ENCODE measurements around the gene GATAD2B. TPM values are rescaled to one million over a fixed set of nuclear protein-coding genes. Genes with fewer than 3 reads are reported as not detected.

The GATAD2B gene
- total and polyA plus RNA-seq, 2 donors (not counting 3 experiments of a cell fraction or from before 2014, with no cell fraction given): 8.5 to 46.3 TPM

DNA sequence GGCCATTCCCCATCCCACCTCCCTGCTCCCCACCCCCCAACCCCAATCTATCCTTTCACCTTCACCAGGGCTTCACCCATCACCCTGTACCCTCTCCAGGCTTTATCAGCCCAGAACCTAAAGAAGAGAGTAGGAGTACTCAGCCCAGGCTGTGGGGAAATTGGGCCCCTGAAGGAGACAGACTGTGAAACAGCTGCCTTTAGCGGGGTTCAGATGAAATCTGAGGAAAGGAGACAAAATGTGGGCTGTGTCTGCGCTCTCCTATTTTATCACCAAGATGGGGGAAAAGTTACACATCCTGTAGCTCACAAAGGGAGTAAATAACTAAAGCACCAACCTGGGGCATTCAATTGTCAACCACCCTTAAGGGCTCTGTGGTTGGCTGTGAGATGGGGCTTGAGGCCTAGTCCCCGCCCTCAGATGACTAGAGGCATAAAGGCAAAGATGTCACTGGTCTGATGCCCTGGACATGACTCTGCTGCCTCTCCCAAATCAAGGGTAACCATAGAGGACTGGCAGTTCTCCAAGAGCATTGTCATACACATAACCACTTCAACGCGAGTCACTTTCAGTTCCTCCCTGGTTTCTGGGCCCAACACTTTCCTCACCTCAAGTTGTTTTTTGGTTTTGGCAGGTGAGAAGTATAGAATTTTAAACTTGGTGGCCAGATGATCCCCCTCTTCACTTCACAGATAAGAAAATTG is 117.6 kb downstream of the GATAD2B start:
- H3K9ac ChIP-seq (replicated peaks; ENCODE audit: extremely low read depth, insufficient read depth, low read length): no peak overlapping the region
- peak; percentile 72 for FAIRE-seq

DNA sequence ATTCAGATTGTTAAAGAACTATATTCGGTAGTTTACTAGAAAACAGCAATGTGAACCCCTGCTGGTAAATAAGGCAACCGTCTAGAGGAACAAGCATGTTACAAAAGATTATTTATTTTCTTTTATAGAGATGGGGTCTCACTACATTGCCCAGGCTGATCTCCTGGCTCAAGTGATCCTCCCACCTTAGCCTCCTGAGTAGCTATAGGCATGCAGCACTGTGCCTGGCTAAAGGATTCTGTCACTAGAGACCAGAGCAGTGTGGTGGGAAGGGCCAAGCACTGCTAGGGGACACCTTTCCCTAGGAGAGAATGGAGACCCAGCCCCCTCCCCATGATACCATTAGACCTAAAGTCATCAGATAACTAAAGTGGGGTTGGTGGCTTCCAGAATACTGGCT is 118.7 kb downstream of the GATAD2B start:
- H3K79me2 ChIP-seq (ENCODE audit: control insufficient read depth, insufficient read depth, low read length): no peaks in the 10 kb centered on the region
- DNase-seq (ENCODE audit: low read depth, low spot score): no peak
- no peak for FAIRE-seq
- no peaks in the 10 kb centered on the region for H4K20me1 ChIP-seq (replicated peaks; ENCODE audit: control insufficient read depth, extremely low read depth, insufficient read depth, low read length)
- H3K9me3 ChIP-seq (replicated peaks; ENCODE audit: control insufficient read depth, insufficient read depth, low read length): no peaks in the 10 kb centered on the region
- no peak overlapping the region for H3K4me2 ChIP-seq (ENCODE audit: insufficient read depth, low read length)
- no peak overlapping the region for H3K9ac ChIP-seq (replicated peaks; ENCODE audit: extremely low read depth, insufficient read depth, low read length)
- no peak overlapping the region for H3K27ac ChIP-seq (ENCODE audit: insufficient read depth, low read depth, low read length)
- CTCF ChIA-PET: interaction anchor here (1.8 kb wide), 1 partner anchor 142 kb away, joined by 9 read pairs; the partner anchor contains the start of gene DENND4B
- BruUV-seq (replicated peaks): no TSS peak
- no peak overlapping the region for H2AFZ ChIP-seq (ENCODE audit: low read depth, low read length)
- peaks cover 4% of the 10 kb centered on the region for H3K4me1 ChIP-seq (ENCODE audit: control insufficient read depth, extremely low read depth, insufficient read depth, low read length)
- no peaks in the 10 kb centered on the region for H3K27me3 ChIP-seq (ENCODE audit: control insufficient read depth in 2 of 2, insufficient read depth in 2 of 2, low read length in 2 of 2)
- H3K4me3 ChIP-seq (replicated peaks in 1 of 3; ENCODE audit: insufficient read depth in 1 of 3, low read depth in 1 of 3, low read length in 3 of 3): no peak overlapping the region
- POLR2A ChIA-PET: no interaction called here
- intact Hi-C loops (cut with micrococcal nuclease): no loop called here
- dilution Hi-C loops (cut with MboI; ENCODE audit: extremely low pct_ligation_motif_present, low sequenced_read_pairs): no loop called here
- H3K9me1 ChIP-seq (replicated peaks; ENCODE audit: control insufficient read depth, extremely low read depth, insufficient read depth, low read length): no peaks in the 10 kb centered on the region
- H3K36me3 ChIP-seq (ENCODE audit: control insufficient read depth in 2 of 2, extremely low read depth in 1 of 2, insufficient read depth in 2 of 2, low read length in 2 of 2): peaks cover 0 to 14% of the 10 kb centered on the region in 2 experiments
- TF ChIP-seq JUN (IDR thresholded peaks at IDR 0.05; ENCODE audit: borderline replicate concordance, insufficient read depth, insufficient read length, low read depth) (no peak), FOS (IDR thresholded peaks at IDR 0.05; ENCODE audit: borderline replicate concordance, insufficient read depth, low read length) (no peak), POLR2A (IDR thresholded peaks at IDR 0.05; ENCODE audit: low read depth, low read length) (no peak), EZH2 (IDR thresholded peaks at IDR 0.05; ENCODE audit: borderline replicate concordance, low read depth, low read length, severe bottlenecking) (no peak), POLR2AphosphoS5 (IDR thresholded peaks at IDR 0.05; ENCODE audit: insufficient read depth, low read depth, low read length) (no peak), MYC (IDR thresholded peaks at IDR 0.05; ENCODE audit: low read depth, low read length) (no peak), GATA2 (IDR thresholded peaks at IDR 0.05; ENCODE audit: insufficient read depth, insufficient read length, low read depth, low read length) (no peak)
- TF ChIP-seq, protein P1, sequence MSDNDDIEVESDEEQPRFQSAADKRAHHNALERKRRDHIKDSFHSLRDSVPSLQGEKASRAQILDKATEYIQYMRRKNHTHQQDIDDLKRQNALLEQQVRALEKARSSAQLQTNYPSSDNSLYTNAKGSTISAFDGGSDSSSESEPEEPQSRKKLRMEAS (IDR thresholded peaks at IDR 0.05; ENCODE audit: insufficient read depth, insufficient read length): no peak
- TF ChIP-seq, protein P2, sequence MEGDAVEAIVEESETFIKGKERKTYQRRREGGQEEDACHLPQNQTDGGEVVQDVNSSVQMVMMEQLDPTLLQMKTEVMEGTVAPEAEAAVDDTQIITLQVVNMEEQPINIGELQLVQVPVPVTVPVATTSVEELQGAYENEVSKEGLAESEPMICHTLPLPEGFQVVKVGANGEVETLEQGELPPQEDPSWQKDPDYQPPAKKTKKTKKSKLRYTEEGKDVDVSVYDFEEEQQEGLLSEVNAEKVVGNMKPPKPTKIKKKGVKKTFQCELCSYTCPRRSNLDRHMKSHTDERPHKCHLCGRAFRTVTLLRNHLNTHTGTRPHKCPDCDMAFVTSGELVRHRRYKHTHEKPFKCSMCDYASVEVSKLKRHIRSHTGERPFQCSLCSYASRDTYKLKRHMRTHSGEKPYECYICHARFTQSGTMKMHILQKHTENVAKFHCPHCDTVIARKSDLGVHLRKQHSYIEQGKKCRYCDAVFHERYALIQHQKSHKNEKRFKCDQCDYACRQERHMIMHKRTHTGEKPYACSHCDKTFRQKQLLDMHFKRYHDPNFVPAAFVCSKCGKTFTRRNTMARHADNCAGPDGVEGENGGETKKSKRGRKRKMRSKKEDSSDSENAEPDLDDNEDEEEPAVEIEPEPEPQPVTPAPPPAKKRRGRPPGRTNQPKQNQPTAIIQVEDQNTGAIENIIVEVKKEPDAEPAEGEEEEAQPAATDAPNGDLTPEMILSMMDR (IDR thresholded peaks at IDR 0.05; ENCODE audit: extremely low read depth in 1 of 2, insufficient read depth in 1 of 2, low read depth in 1 of 2, low read length in 2 of 2): no peak

More for the DNA sequence above, 117.6 kb downstream of the GATAD2B start:
- Histone ChIP-seq H3K27me3 (ENCODE audit: control insufficient read depth in 2 of 2, insufficient read depth in 2 of 2, low read length in 2 of 2) (no peaks in the 10 kb centered on the region), H3K9me3 (replicated peaks; ENCODE audit: control insufficient read depth, insufficient read depth, low read length) (no peaks in the 10 kb centered on the region), H3K4me3 (replicated peaks in 1 of 3; ENCODE audit: insufficient read depth in 1 of 3, low read depth in 1 of 3, low read length in 3 of 3) (no peak overlapping the region), H3K36me3 (ENCODE audit: control insufficient read depth in 2 of 2, extremely low read depth in 1 of 2, insufficient read depth in 2 of 2, low read length in 2 of 2) (peaks cover 0 to 18% of the 10 kb centered on the region in 2 experiments), H3K79me2 (ENCODE audit: control insufficient read depth, insufficient read depth, low read length) (no peaks in the 10 kb centered on the region), H2AFZ (ENCODE audit: low read depth, low read length) (no peak overlapping the region), H3K4me1 (ENCODE audit: control insufficient read depth, extremely low read depth, insufficient read depth, low read length) (peaks cover 4% of the 10 kb centered on the region), H4K20me1 (replicated peaks; ENCODE audit: control insufficient read depth, extremely low read depth, insufficient read depth, low read length) (no peaks in the 10 kb centered on the region), H3K4me2 (ENCODE audit: insufficient read depth, low read length) (no peak overlapping the region), H3K27ac (ENCODE audit: insufficient read depth, low read depth, low read length) (no peak overlapping the region), H3K9me1 (replicated peaks; ENCODE audit: control insufficient read depth, extremely low read depth, insufficient read depth, low read length) (no peaks in the 10 kb centered on the region)
- CTCF ChIA-PET: interaction anchor here (0.6 to 1.8 kb wide), 2 partner anchors 120 to 141 kb away, joined by 3 to 9 read pairs; partner anchors contain the start of gene DENND4B
- DNase-seq (ENCODE audit: low read depth, low spot score): peak; percentile 19
- dilution Hi-C loops (cut with MboI; ENCODE audit: extremely low pct_ligation_motif_present, low sequenced_read_pairs) (no loop called here), intact Hi-C loops (cut with micrococcal nuclease) (no loop called here)
- BruUV-seq (replicated peaks): no TSS peak
- POLR2A ChIA-PET: no interaction called here
- TF ChIP-seq FOS (IDR thresholded peaks at IDR 0.05; ENCODE audit: borderline replicate concordance, insufficient read depth, low read length) (peak; percentile 55), GATA2 (IDR thresholded peaks at IDR 0.05; ENCODE audit: insufficient read depth, insufficient read length, low read depth, low read length) (no peak), POLR2A (IDR thresholded peaks at IDR 0.05; ENCODE audit: low read depth, low read length) (no peak)
- TF ChIP-seq, protein P1 (IDR thresholded peaks at IDR 0.05; ENCODE audit: insufficient read depth, insufficient read length): no peak

All from endothelial cell of umbilical vein (primary cell).